Stimulated activated CD4-positive, alpha-beta T cell treated with anti-CD3 and anti-CD28 coated beads, Interleukin-1b, Interleukin-23, amount 100 ng/mL, for 24 hours (primary cell): ENCODE measurements around the gene RANBP3.
"Not testable (repeated sequence)": the region's sequence is repeated elsewhere in the genome, so short reads cannot be mapped to it uniquely, and the experiment has no call there.

Source experiments
- DNase-seq, 4 experiments: peaks; one replicate each; pipeline ENCODE4 v3.0.0-alpha.2; 2020; ENCODE audit warnings: low read depth in 4 of 4, low spot score in 1 of 4

RANBP3 gene

GRCh38 chr19:5966941-5967340 is 11.0 kb downstream of the RANBP3 start:
- DNase-seq, result no peak

GRCh38 chr19:5966215-5966614 is 11.7 kb downstream of the RANBP3 start:
- DNase-seq, result no peak

GRCh38 chr19:5964816-5965565 is 12.9 kb downstream of the RANBP3 start:
- DNase-seq, result no peak

- no peak for DNase-seq
These were observed 14.1 kb downstream of the RANBP3 start for GRCh38 chr19:5963855-5964254.

- not testable (repeated sequence) for DNase-seq
These were observed 14.7 kb downstream of the RANBP3 start for GRCh38 chr19:5963259-5963658.

GRCh38 chr19:5961969-5962945 is 15.7 kb downstream of the RANBP3 start:
- DNase-seq, result peak in 1 of 4 experiments; percentile 31

- not testable (repeated sequence) for DNase-seq
These were observed 16.3 kb downstream of the RANBP3 start for GRCh38 chr19:5961641-5961968.

- DNase-seq, result no peak
These were observed 17.6 kb downstream of the RANBP3 start for GRCh38 chr19:5960005-5961001.

- DNase-seq, result no peak
These were observed 18.5 kb downstream of the RANBP3 start for GRCh38 chr19:5959260-5960004.

GRCh38 chr19:5958851-5959122 is 19.2 kb downstream of the RANBP3 start:
- no peak for DNase-seq

GRCh38 chr19:5958074-5958850 is 19.7 kb downstream of the RANBP3 start:
- DNase-seq, result no peak

- DNase-seq, result no peak
These were observed 20.8 kb downstream of the RANBP3 start for GRCh38 chr19:5957170-5957569.

- no peak for DNase-seq
These were observed 21.2 kb downstream of the RANBP3 start for GRCh38 chr19:5956728-5957127.

GRCh38 chr19:5956323-5956722 is 21.6 kb downstream of the RANBP3 start:
- no peak for DNase-seq

GRCh38 chr19:5955636-5955935 is 22.4 kb downstream of the RANBP3 start:
- DNase-seq, result no peak

GRCh38 chr19:5954293-5954692 is 23.6 kb downstream of the RANBP3 start:
- no peak for DNase-seq

GRCh38 chr19:5953680-5954213 is 24.2 kb downstream of the RANBP3 start:
- DNase-seq, result peak in 1 of 4 experiments; percentile 28

- DNase-seq, result no peak
These were observed 24.8 kb downstream of the RANBP3 start for GRCh38 chr19:5953030-5953589.
